Brain microvascular endothelial cell (primary cell): ENCODE results near the gene SLFN12.
"Not testable (repeated sequence)": the region's sequence is repeated elsewhere in the genome, so short reads cannot be mapped to it uniquely, and the experiment has no call there.

Experiments
- DNase-seq: peaks from one replicate; pipeline ENCODE4 v3.0.0-alpha.2; 2020
- H3K27ac ChIP-seq: fragments of 250-450 bp; sonication (Bioruptor Pico); 2 replicates; pipeline ENCODE4 v1.5.1; 2020; ENCODE audit warnings: mild to moderate bottlenecking, moderate library complexity
- H3K27me3 ChIP-seq: fragments of 250-450 bp; sonication (Bioruptor Pico); replicated peaks from 2 replicates; pipeline ENCODE4 v1.5.1; 2020; ENCODE audit warnings: mild to moderate bottlenecking
- H3K36me3 ChIP-seq: fragments of 250-450 bp; sonication (Bioruptor Pico); replicated peaks from 2 replicates; pipeline ENCODE4 v1.5.1; 2020; ENCODE audit warnings: mild to moderate bottlenecking
- H3K4me3 ChIP-seq: 2 replicates; pipeline ENCODE4 v1.5.1; 2011; ENCODE audit warnings: low read depth, mild to moderate bottlenecking, control low read depth, low read length, moderate library complexity
- CTCF ChIP-seq: IDR thresholded peaks from 2 replicates; pipeline ENCODE4 v1.5.1; 2011; ENCODE audit warnings: low read depth, mild to moderate bottlenecking, moderate library complexity, low read length, control low read depth, inconsistent platforms; ENCODE audit errors: missing control alignments
- in situ Hi-C: cut with HindIII; loops from 2 replicates; pipeline ENCODE4 v1.10.0; 2017; ENCODE audit warnings: low sequenced_read_pairs, low pct_ligation_motif_present

Gene SLFN12

GRCh38 chr17:35406568-35406967 lies 25.7 kb downstream of the SLFN12 start:
- Histone ChIP-seq H3K27me3 (no peaks in the 10 kb centered on the region), H3K27ac (no peak overlapping the region), H3K36me3 (peaks cover 26% of the 10 kb centered on the region), H3K4me3 (no peak overlapping the region)
- TF ChIP-seq CTCF: no peak
- no peak for DNase-seq
- in situ Hi-C loops: no loop called here

GRCh38 chr17:35404360-35404759 lies 27.9 kb downstream of the SLFN12 start:
- no peak for TF ChIP-seq CTCF
- Histone ChIP-seq H3K27me3 (no peaks in the 10 kb centered on the region), H3K36me3 (peaks cover 12% of the 10 kb centered on the region), H3K4me3 (no peak overlapping the region), H3K27ac (no peak overlapping the region)
- in situ Hi-C loops: no loop called here
- no peak for DNase-seq

- in situ Hi-C loops, DNase-seq, H3K27me3 ChIP-seq, H3K36me3 ChIP-seq, H3K4me3 ChIP-seq, H3K27ac ChIP-seq: not testable (repeated sequence)
These were observed 38.5 kb downstream of the SLFN12 start for GRCh38 chr17:35393783-35394182.

- in situ Hi-C loops: no loop called here
- no peak for DNase-seq
- no peak overlapping the region for H3K27ac ChIP-seq
- H3K4me3 ChIP-seq: no peak overlapping the region
- H3K36me3 ChIP-seq: no peaks in the 10 kb centered on the region
- H3K27me3 ChIP-seq: no peaks in the 10 kb centered on the region
- TF ChIP-seq CTCF: no peak
These were observed 41.6 kb downstream of the SLFN12 start for GRCh38 chr17:35390663-35391062.

GRCh38 chr17:35390156-35390555 lies 42.1 kb downstream of the SLFN12 start:
- Histone ChIP-seq H3K4me3 (no peak overlapping the region), H3K27me3 (no peaks in the 10 kb centered on the region), H3K27ac (no peak overlapping the region), H3K36me3 (no peaks in the 10 kb centered on the region)
- no peak for DNase-seq
- in situ Hi-C loops: no loop called here
- no peak for TF ChIP-seq CTCF

- DNase-seq: no peak
- TF ChIP-seq CTCF: no peak
These were observed 44.8 kb downstream of the SLFN12 start for GRCh38 chr17:35387496-35387895.

More at GRCh38 chr17:35387496-35387895, 44.8 kb downstream of the SLFN12 start:
- in situ Hi-C loops: no loop called here
- Histone ChIP-seq H3K4me3 (no peak overlapping the region), H3K36me3 (no peaks in the 10 kb centered on the region), H3K27ac (no peak overlapping the region), H3K27me3 (no peaks in the 10 kb centered on the region)
